ENCODE results near the gene STK31.
"Not testable (repeated sequence)": the region's sequence is repeated elsewhere in the genome, so short reads cannot be mapped to it uniquely, and the experiment has no call there.

The STK31 gene

GRCh38 chr7:23713285-23714149 lies 3.5 kb downstream of the STK31 start:
- no peak for DNase-seq (ENCODE audit: low read depth, low spot score)

GRCh38 chr7:23714150-23714464 lies 4.1 kb downstream of the STK31 start:
- DNase-seq (ENCODE audit: low read depth, low spot score) = no peak

GRCh38 chr7:23714579-23714978 lies 4.6 kb downstream of the STK31 start:
- no peak for DNase-seq (ENCODE audit: low read depth, low spot score)

GRCh38 chr7:23715099-23715498 lies 5.1 kb downstream of the STK31 start:
- no peak for DNase-seq (ENCODE audit: low read depth, low spot score)

- DNase-seq (ENCODE audit: low read depth, low spot score) = no peak
These were observed 7.8 kb downstream of the STK31 start for GRCh38 chr7:23717788-23718187.

GRCh38 chr7:23721456-23721855 lies 11.4 kb downstream of the STK31 start:
- no peak for DNase-seq (ENCODE audit: low read depth, low spot score)

- not testable (repeated sequence) for DNase-seq (ENCODE audit: low read depth, low spot score)
These were observed 12.7 kb downstream of the STK31 start for GRCh38 chr7:23722587-23723216.

GRCh38 chr7:23724113-23724512 lies 14.1 kb downstream of the STK31 start:
- not testable (repeated sequence) for DNase-seq (ENCODE audit: low read depth, low spot score)

- DNase-seq (ENCODE audit: low read depth, low spot score) = no peak
These were observed 32.0 kb downstream of the STK31 start for GRCh38 chr7:23742051-23742450.

GRCh38 chr7:23743226-23743625 lies 33.2 kb downstream of the STK31 start:
- no peak for DNase-seq (ENCODE audit: low read depth, low spot score)

GRCh38 chr7:23746629-23747028 lies 36.6 kb downstream of the STK31 start:
- no peak for DNase-seq (ENCODE audit: low read depth, low spot score)

GRCh38 chr7:23751852-23752251 lies 41.8 kb downstream of the STK31 start:
- no peak for DNase-seq (ENCODE audit: low read depth, low spot score)

GRCh38 chr7:23758839-23759238 lies 48.8 kb downstream of the STK31 start:
- not testable (repeated sequence) for DNase-seq (ENCODE audit: low read depth, low spot score)

- no peak for DNase-seq (ENCODE audit: low read depth, low spot score)
These were observed 49.8 kb downstream of the STK31 start for GRCh38 chr7:23759671-23760391.

GRCh38 chr7:23765943-23766342 lies 55.9 kb downstream of the STK31 start:
- no peak for DNase-seq (ENCODE audit: low read depth, low spot score)

GRCh38 chr7:23767514-23767913 lies 57.5 kb downstream of the STK31 start:
- no peak for DNase-seq (ENCODE audit: low read depth, low spot score)

GRCh38 chr7:23768022-23768421 lies 58.0 kb downstream of the STK31 start:
- DNase-seq (ENCODE audit: low read depth, low spot score) = no peak

GRCh38 chr7:23779185-23779800 lies 69.3 kb downstream of the STK31 start:
- not testable (repeated sequence) for DNase-seq (ENCODE audit: low read depth, low spot score)

- DNase-seq (ENCODE audit: low read depth, low spot score) = no peak
These were observed 73.1 kb downstream of the STK31 start for GRCh38 chr7:23783115-23783514.

GRCh38 chr7:23787272-23787671 lies 77.3 kb downstream of the STK31 start:
- no peak for DNase-seq (ENCODE audit: low read depth, low spot score)

- no peak for DNase-seq (ENCODE audit: low read depth, low spot score)
These were observed 78.8 kb downstream of the STK31 start for GRCh38 chr7:23788843-23789242.

- no peak for DNase-seq (ENCODE audit: low read depth, low spot score)
These were observed 81.7 kb downstream of the STK31 start for GRCh38 chr7:23791721-23792120.
